Measurements from ENCODE around the gene TTC22.
A peak's percentile ranks its signal among the peaks of the same experiment; 100 is the strongest.

The TTC22 gene

GRCh38 chr1:54833121-54833520 is 32.0 kb upstream of the TTC22 start:
- no peak for DNase-seq

GRCh38 chr1:54826226-54826816 is 25.2 kb upstream of the TTC22 start:
- DNase-seq: no peak

GRCh38 chr1:54825696-54826095 is 24.6 kb upstream of the TTC22 start:
- no peak for DNase-seq

- no peak for DNase-seq
These were observed 22.5 kb upstream of the TTC22 start for GRCh38 chr1:54823670-54824069.

- DNase-seq: no peak
These were observed 18.6 kb upstream of the TTC22 start for GRCh38 chr1:54819733-54820132.

- no peak for DNase-seq
These were observed 18.0 kb upstream of the TTC22 start for GRCh38 chr1:54819195-54819536.

GRCh38 chr1:54818461-54819194 is 17.5 kb upstream of the TTC22 start:
- DNase-seq: no peak

GRCh38 chr1:54816951-54817350 is 15.8 kb upstream of the TTC22 start:
- DNase-seq: no peak

GRCh38 chr1:54816130-54816529 is 15.0 kb upstream of the TTC22 start:
- DNase-seq: no peak

- no peak for DNase-seq
These were observed 14.2 kb upstream of the TTC22 start for GRCh38 chr1:54815086-54815876.

- DNase-seq: no peak
These were observed 13.4 kb upstream of the TTC22 start for GRCh38 chr1:54814571-54814970.

- DNase-seq: no peak
These were observed 13.0 kb upstream of the TTC22 start for GRCh38 chr1:54814126-54814498.

- DNase-seq: no peak
These were observed 12.5 kb upstream of the TTC22 start for GRCh38 chr1:54813485-54814125.

- no peak for DNase-seq
These were observed 11.8 kb upstream of the TTC22 start for GRCh38 chr1:54812801-54813484.

GRCh38 chr1:54811739-54812655 is 10.9 kb upstream of the TTC22 start:
- DNase-seq: no peak

- no peak for DNase-seq
These were observed 9.9 kb upstream of the TTC22 start for GRCh38 chr1:54811066-54811465.

- DNase-seq: peak; percentile 51
These were observed 9.2 kb upstream of the TTC22 start for GRCh38 chr1:54810153-54810942.

- DNase-seq: no peak
These were observed 8.5 kb upstream of the TTC22 start for GRCh38 chr1:54809496-54810074.

- no peak for DNase-seq
These were observed 7.5 kb upstream of the TTC22 start for GRCh38 chr1:54808443-54809207.

- no peak for DNase-seq
These were observed 6.6 kb upstream of the TTC22 start for GRCh38 chr1:54807756-54808155.
